Suprapubic skin (tissue), 3 donors: ENCODE data around the gene PKNOX1.

Experiments used
- CTCF ChIP-seq, 2 donors: fragments of 200-600 bp in 1 of 2; fragments of 450-650 bp in 1 of 2; sonication (generic) in 1 of 2; IDR thresholded peaks; one replicate each; pipeline ENCODE4 v1.5.1; 2016 to 2019; ENCODE audit warnings: antibody characterized with exemption in 2 of 2, mild to moderate bottlenecking in 1 of 2, moderate library complexity in 1 of 2
- POLR2A ChIP-seq, 2 donors: fragments of 450-650 bp; IDR thresholded peaks; one replicate each; pipeline ENCODE4 v1.6.1; 2017; ENCODE audit warnings: antibody characterized with exemption in 2 of 2, mild to moderate bottlenecking in 2 of 2, moderate library complexity in 2 of 2

- TF ChIP-seq CTCF (IDR thresholded peaks at IDR 0.05) (no peak), POLR2A (IDR thresholded peaks at IDR 0.05) (no peak)
These were observed 5.2 kb upstream of the PKNOX1 start for GRCh38 chr21:42969193-42969600.
